Thyroid gland (tissue), 4 donors: ENCODE data around the gene RNF227. TPM values are rescaled to one million over a fixed set of nuclear protein-coding genes. Genes with fewer than 3 reads are reported as not detected.

Experiments used
- DNase-seq, 2 donors: peaks; one replicate each; pipeline ENCODE4 v3.0.0-alpha.2; 2019
- H3K27ac ChIP-seq, 3 donors: fragments of 200-600 bp; sonication (generic); 1 replicate in 2 of 3; 2 replicates in 1 of 3; pipeline ENCODE4 v1.5.1; 2016 to 2019; ENCODE audit warnings: mild to moderate bottlenecking in 1 of 3, moderate library complexity in 1 of 3
- H3K27me3 ChIP-seq: fragments of 200-600 bp; sonication (generic); one replicate; pipeline ENCODE4 v1.5.1; 2019
- H3K36me3 ChIP-seq, 2 donors: fragments of 200-600 bp; sonication (generic); one replicate each; pipeline ENCODE4 v1.5.1; 2016 to 2019
- H3K4me1 ChIP-seq, 2 donors: fragments of 200-600 bp; sonication (generic); one replicate each; pipeline ENCODE4 v1.5.1; 2017 to 2019
- H3K4me3 ChIP-seq, 3 donors: fragments of 200-600 bp; sonication (generic); replicated peaks in 1 of 3; 1 replicate in 2 of 3; 2 replicates in 1 of 3; pipeline ENCODE4 v1.5.1; 2016; ENCODE audit warnings: mild to moderate bottlenecking in 1 of 3
- H3K9me3 ChIP-seq: fragments of 200-600 bp; sonication (generic); one replicate; pipeline ENCODE4 v1.5.1; 2017
- CTCF ChIP-seq, 6 experiments: fragments of 200-600 bp in 3 of 6; fragments of 450-650 bp in 3 of 6; sonication (generic) in 3 of 6; IDR thresholded peaks; one replicate each; pipeline ENCODE4 v1.5.1; 2016 to 2019; ENCODE audit warnings: antibody characterized with exemption in 6 of 6, mild to moderate bottlenecking in 2 of 6, inconsistent platforms in 1 of 6, moderate library complexity in 1 of 6
- POLR2A ChIP-seq, 2 donors: fragments of 450-650 bp; IDR thresholded peaks; one replicate each; pipeline ENCODE4 v1.6.1; 2017; ENCODE audit warnings: antibody characterized with exemption in 2 of 2, mild to moderate bottlenecking in 2 of 2, moderate library complexity in 1 of 2
- WGBS, 2 donors: methylation state at CpG; one replicate each; pipeline ENCODE4 v1.1.5; 2017; 5-methylcytosine and 5-hydroxymethylcytosine counted together
- intact Hi-C: fragments of 100-400 bp; cut with DNase I; formaldehyde crosslinking; loops from one replicate; pipeline ENCODE4 v1.15.1; 2023
- total RNA-seq, 4 donors: library from RNA; depleted of rRNA; stranded (reverse); fragments of >200 nt; gene quantifications; one replicate each; pipeline ENCODE4 v1.2.3, GENCODE V29; 2016

RNF227 gene
- total RNA-seq, 4 donors from 2014 or later = 1.1 to 4.3 (median 2.2) TPM

- peak overlapping the region; percentile 79 to 98 (median 92) for H3K27ac ChIP-seq
- peak overlapping the region; percentile 49 to 88 (median 72) for H3K4me3 ChIP-seq
- H3K36me3 ChIP-seq = peaks cover 0 to 2% of the 10 kb centered on the region in 2 donors
- 0% methylated on average over 14 to 20 of the region's 64 CpGs for WGBS, 2 donors
- TF ChIP-seq POLR2A (IDR thresholded peaks at IDR 0.05) (peak in 1 of 2 donors; percentile 57), CTCF (IDR thresholded peaks at IDR 0.05) (no peak)
- peaks cover 40 to 49% of the 10 kb centered on the region in 2 donors for H3K4me1 ChIP-seq
- DNase-seq = peak; percentile 66 to 86
- H3K27me3 ChIP-seq = no peaks in the 10 kb centered on the region
- no peaks in the 10 kb centered on the region for H3K9me3 ChIP-seq
- intact Hi-C loops = no loop called here
Observed at GRCh38 chr17:7885367-7886226, 30.5 kb downstream of the RNF227 start.

GRCh38 chr17:7884581-7885366 is 31.3 kb downstream of the RNF227 start:
- intact Hi-C loops = no loop called here

GRCh38 chr17:7883781-7884386 is 32.2 kb downstream of the RNF227 start:
- intact Hi-C loops = no loop called here
- TF ChIP-seq POLR2A (IDR thresholded peaks at IDR 0.05) (no peak), CTCF (IDR thresholded peaks at IDR 0.05) (no peak)
- H3K36me3 ChIP-seq = no peaks in the 10 kb centered on the region
- H3K4me3 ChIP-seq = peak overlapping the region in 1 of 3 donors; percentile 2
- no peaks in the 10 kb centered on the region for H3K27me3 ChIP-seq
- 3 to 4% methylated on average over 3 of the region's 3 CpGs for WGBS, 2 donors
- H3K27ac ChIP-seq = peak overlapping the region; percentile 83 to 98 (median 85)
- peaks cover 31 to 36% of the 10 kb centered on the region in 2 donors for H3K4me1 ChIP-seq
- H3K9me3 ChIP-seq = no peaks in the 10 kb centered on the region
- no peak for DNase-seq

More at GRCh38 chr17:7884581-7885366, 31.3 kb downstream of the RNF227 start:
- WGBS, 2 donors = 0 to 1% methylated on average over 32 to 39 of the region's 100 CpGs
- H3K27ac ChIP-seq = peak overlapping the region; percentile 85 to 98 (median 92)
- peak overlapping the region in 1 of 3 donors; percentile 49 for H3K4me3 ChIP-seq
- peaks cover 40 to 45% of the 10 kb centered on the region in 2 donors for H3K4me1 ChIP-seq
- no peaks in the 10 kb centered on the region for H3K27me3 ChIP-seq
- no peaks in the 10 kb centered on the region for H3K36me3 ChIP-seq
- no peaks in the 10 kb centered on the region for H3K9me3 ChIP-seq
- DNase-seq = peak; percentile 23 to 33
- TF ChIP-seq POLR2A (IDR thresholded peaks at IDR 0.05) (peak in 1 of 2 donors; percentile 32), CTCF (IDR thresholded peaks at IDR 0.05) (no peak)

- intact Hi-C loops = no loop called here
- Histone ChIP-seq H3K36me3 (no peaks in the 10 kb centered on the region), H3K4me3 (no peak overlapping the region), H3K9me3 (no peaks in the 10 kb centered on the region), H3K27ac (peak overlapping the region in 1 of 3 donors; percentile 83), H3K27me3 (no peaks in the 10 kb centered on the region), H3K4me1 (peaks cover 18 to 23% of the 10 kb centered on the region in 2 donors)
- WGBS, 2 donors = 84 to 85% methylated on average over 3 of the region's 3 CpGs
- TF ChIP-seq POLR2A (IDR thresholded peaks at IDR 0.05) = no peak
- TF ChIP-seq CTCF (IDR thresholded peaks at IDR 0.05) = no peak
- DNase-seq = no peak
Observed at GRCh38 chr17:7882629-7883028, 33.5 kb downstream of the RNF227 start.
